Activated T-cell treated with anti-CD3 and anti-CD28 coated beads, Interleukin-2, amount 50 U/mL, for 1 hour (primary cell): ENCODE data around the gene TSC1.
A peak's percentile ranks its signal among the peaks of the same experiment; 100 is the strongest.

Source experiments
- DNase-seq: peaks from one replicate; pipeline ENCODE4 v3.0.0-alpha.2; 2020

The TSC1 gene

DNA sequence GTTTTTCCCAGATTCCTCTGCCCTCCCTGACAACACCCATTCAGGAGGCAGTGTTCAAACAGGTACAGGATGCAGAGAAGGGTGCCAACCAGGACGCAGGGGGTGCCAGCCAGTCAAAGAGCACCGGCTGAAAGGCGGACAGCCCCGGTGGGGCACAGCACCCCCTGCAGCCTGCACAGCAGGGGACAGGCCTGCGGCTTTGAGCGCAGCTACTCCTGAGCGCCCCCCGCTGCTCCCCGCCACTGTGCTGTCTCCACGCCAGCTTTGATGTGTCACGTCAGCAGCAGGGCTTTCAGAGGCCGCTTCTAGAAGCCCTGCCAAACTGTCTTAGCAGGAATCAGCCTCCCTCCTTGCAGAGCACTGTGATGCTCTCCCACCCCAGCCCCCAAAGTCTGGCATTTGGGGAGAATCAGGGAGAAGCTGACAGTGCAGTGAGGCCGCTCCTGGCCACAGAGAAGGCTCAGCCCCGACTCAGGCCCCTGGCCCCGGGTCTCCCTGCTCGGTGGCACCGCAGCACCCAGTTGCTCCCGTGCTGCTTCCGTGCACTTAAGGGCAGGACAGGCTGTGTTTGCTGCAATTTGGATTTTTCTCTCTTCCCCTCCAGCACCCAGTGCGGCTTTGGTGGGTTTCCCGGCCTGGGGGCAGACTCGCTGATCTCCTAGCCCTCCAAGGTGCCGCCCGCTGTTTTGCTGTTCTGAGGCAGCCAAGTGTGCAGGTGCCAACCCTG is 86.6 kb downstream of the TSC1 start:
- no peak for DNase-seq

DNA sequence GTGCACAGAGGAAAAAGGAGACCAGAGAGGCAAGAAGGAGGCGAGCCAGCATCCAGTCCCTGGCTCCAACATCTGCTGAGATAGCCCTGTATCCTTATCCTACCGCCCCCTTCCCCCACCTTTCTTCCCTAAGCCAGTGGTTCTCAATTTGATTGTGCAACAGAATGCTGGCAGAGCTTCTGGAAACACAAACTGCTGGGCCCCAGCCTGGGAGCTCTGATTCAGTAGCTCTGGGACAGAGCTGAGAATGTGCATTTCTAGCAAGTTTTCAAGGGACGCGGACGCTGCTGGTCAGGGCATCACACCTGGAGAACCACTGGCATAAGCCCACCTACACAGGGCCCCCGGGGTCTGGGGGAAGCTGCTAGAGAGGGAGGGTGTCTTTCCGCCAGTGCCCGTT is 87.4 kb downstream of the TSC1 start:
- no peak for DNase-seq

GRCh38 chr9:132855904-132856303 is 88.5 kb downstream of the TSC1 start:
- DNase-seq = no peak

DNA sequence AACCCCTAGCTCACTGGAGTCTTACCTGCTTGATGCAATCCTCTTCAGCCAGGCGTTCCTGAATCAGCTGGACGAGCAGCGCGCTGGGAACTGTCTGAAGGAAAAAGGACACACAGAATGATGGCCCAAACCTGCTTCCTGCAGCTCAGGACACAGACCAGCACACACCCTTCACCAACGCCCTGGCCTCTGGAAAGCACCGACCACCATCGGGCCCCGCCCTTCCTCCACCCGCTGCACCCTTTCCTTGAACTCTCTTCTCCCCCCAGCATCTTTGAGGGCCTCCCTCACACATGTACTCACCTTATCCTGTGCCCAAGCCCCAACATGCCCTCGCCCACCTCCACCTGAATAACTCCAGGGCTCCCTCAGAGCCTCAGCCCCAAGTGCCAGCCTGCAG is 89.6 kb downstream of the TSC1 start:
- DNase-seq = no peak

GRCh38 chr9:132853482-132853881 is 90.9 kb downstream of the TSC1 start:
- no peak for DNase-seq

DNA sequence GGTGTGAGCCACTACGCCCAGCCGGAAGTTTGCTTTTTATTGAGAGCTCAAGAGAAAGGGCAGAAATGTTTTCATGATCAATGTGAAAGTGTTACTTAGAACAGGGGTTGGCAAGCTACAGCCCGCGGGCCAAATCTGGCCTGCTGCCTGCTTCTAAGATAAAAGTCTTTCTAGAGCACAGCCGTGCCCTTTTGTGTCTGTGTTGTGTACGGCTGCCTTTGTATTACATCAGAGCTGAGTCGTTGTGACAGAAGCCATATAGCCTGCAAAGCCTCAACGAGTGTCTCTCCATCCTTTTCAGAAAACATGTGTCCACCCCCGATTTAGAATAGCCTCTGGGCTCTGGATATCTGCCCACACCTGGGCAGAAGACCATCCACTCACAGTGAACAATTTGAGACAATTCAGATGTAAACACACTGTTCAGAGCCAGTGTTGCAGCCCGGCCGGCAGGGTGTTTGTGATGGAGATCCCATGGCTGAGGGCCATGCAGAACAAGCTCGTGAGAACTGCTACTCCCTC is 95.2 kb downstream of the TSC1 start:
- DNase-seq = peak; percentile 21

GRCh38 chr9:132846918-132847515 is 97.4 kb downstream of the TSC1 start:
- DNase-seq = no peak

- DNase-seq = no peak
Measured at GRCh38 chr9:132846109-132846917, 98.1 kb downstream of the TSC1 start.

DNA sequence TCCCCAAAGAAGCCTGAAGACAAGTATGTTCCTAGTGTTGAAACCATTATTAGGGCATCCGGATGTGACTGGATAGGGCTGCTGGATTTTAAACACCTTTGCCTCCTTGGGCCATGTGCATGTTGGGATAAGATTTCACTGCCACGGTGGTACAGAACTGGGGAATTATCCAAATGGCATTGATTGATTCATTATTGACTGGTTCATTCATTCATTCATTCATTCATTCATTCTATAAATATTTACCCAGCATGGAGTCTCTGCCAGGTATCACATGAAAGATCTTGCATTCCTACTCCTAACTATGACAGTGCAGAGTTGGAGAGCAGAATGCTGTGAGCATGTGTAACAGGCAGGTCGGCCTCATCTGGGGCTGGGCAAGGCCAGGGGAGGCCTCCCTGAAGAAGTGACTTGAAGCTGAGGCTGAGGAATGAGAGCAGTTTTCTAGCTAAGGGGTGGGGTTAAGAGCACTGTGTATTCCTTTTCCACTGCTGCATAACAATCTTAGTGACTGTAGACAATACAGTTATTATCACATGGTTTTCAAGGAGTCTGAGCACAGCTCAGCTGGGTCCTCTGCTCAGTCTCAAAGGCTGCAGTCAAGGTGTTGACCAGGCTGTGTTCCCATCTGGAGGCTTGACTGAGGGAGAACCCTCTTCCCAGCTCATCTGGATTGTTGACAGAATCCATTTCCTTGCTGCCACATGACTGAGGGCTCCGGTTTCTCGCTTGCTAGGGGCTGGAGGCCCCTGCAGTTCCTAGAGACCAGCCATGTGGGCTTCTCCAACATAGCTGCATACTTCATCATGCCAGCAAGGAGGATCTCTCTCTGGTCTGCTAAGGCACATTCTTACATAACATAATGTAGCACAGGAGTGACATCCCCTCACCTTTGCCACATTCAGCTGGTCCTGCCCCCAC is 102.0 kb downstream of the TSC1 start:
- no peak for DNase-seq
